Fibroblast of skin of left biceps (primary cell): ENCODE measurements around the gene SPHK2.
"Not testable (repeated sequence)": the region's sequence is repeated elsewhere in the genome, so short reads cannot be mapped to it uniquely, and the experiment has no call there.

Source experiments
- DNase-seq, 2 experiments: peaks; one replicate each; pipeline ENCODE4 v3.0.0-alpha.2; 2013; ENCODE audit warnings: low read depth in 2 of 2

The SPHK2 gene

GRCh38 chr19:48637449-48637947 lies 18.2 kb downstream of the SPHK2 start:
- DNase-seq = peak; percentile 99

GRCh38 chr19:48637948-48638830 lies 18.9 kb downstream of the SPHK2 start:
- DNase-seq = peak; percentile 90 to 91

- DNase-seq = no peak
Observed at GRCh38 chr19:48638831-48639381, 19.6 kb downstream of the SPHK2 start.

- no peak for DNase-seq
Observed at GRCh38 chr19:48639483-48640375, 20.4 kb downstream of the SPHK2 start.

GRCh38 chr19:48641850-48642249 lies 22.5 kb downstream of the SPHK2 start:
- no peak for DNase-seq

- DNase-seq = no peak
Observed at GRCh38 chr19:48642862-48643261, 23.6 kb downstream of the SPHK2 start.

GRCh38 chr19:48644355-48644754 lies 25.0 kb downstream of the SPHK2 start:
- no peak for DNase-seq

GRCh38 chr19:48644839-48645619 lies 25.7 kb downstream of the SPHK2 start:
- no peak for DNase-seq

- DNase-seq = no peak
Observed at GRCh38 chr19:48645620-48646000, 26.3 kb downstream of the SPHK2 start.

- peak; percentile 35 to 48 for DNase-seq
Observed at GRCh38 chr19:48646001-48646721, 26.9 kb downstream of the SPHK2 start, which contains the start of gene CA11. Gene CA11, minus strand, starts transcription at chr19:48646187. Its CDS starts 555 bp downstream, at chr19:48645632.

GRCh38 chr19:48646722-48647216 lies 27.5 kb downstream of the SPHK2 start:
- DNase-seq = no peak

GRCh38 chr19:48648134-48648533 lies 28.8 kb downstream of the SPHK2 start:
- DNase-seq = no peak

GRCh38 chr19:48650974-48651682 lies 31.8 kb downstream of the SPHK2 start:
- DNase-seq = no peak

- DNase-seq = no peak
Observed at GRCh38 chr19:48651683-48652048, 32.4 kb downstream of the SPHK2 start.

GRCh38 chr19:48654299-48655059 lies 35.2 kb downstream of the SPHK2 start:
- DNase-seq = no peak

GRCh38 chr19:48656840-48657474 lies 37.7 kb downstream of the SPHK2 start:
- DNase-seq = peak; percentile 66 to 77

GRCh38 chr19:48657828-48658227 lies 38.5 kb downstream of the SPHK2 start:
- not testable (repeated sequence) for DNase-seq

GRCh38 chr19:48658483-48658882 lies 39.2 kb downstream of the SPHK2 start:
- no peak for DNase-seq
